GM13976 (cell line): ENCODE data around the gene TMEM63C.

Experiments
- DNase-seq: peaks from one replicate; pipeline ENCODE4 v3.0.0; 2012; ENCODE audit warnings: low spot score
- CTCF ChIP-seq: IDR thresholded peaks from 2 replicates; pipeline ENCODE4 v1.5.1; 2012; ENCODE audit warnings: borderline replicate concordance, mild to moderate bottlenecking; ENCODE audit not compliant: insufficient read depth; ENCODE audit errors: extremely low read depth, missing control alignments, control extremely low read depth
- in situ Hi-C: fragments of 300-500 bp; cut with MboI; formaldehyde crosslinking; loops from one replicate; pipeline ENCODE4 v1.12.0; 2022; ENCODE audit warnings: low sequenced_read_pairs, mixed read lengths, inconsistent platforms; ENCODE audit not compliant: unreplicated experiment

TMEM63C gene

GRCh38 chr14:77208291-77208978, 26.8 kb downstream of the TMEM63C start:
- in situ Hi-C loops, result no loop called here
- DNase-seq, result peak; percentile 74
- no peak for TF ChIP-seq CTCF

GRCh38 chr14:77208979-77209318, 27.4 kb downstream of the TMEM63C start:
- in situ Hi-C loops, result no loop called here
- no peak for DNase-seq
- no peak for TF ChIP-seq CTCF

GRCh38 chr14:77212097-77212870, 30.7 kb downstream of the TMEM63C start:
- no peak for TF ChIP-seq CTCF
- in situ Hi-C loops, result no loop called here

GRCh38 chr14:77212943-77213678, 31.5 kb downstream of the TMEM63C start:
- in situ Hi-C loops, result no loop called here
- DNase-seq, result peak; percentile 78
- peak; percentile 80 for TF ChIP-seq CTCF

More at GRCh38 chr14:77212097-77212870, 30.7 kb downstream of the TMEM63C start:
- DNase-seq, result no peak

GRCh38 chr14:77213679-77214016, 32.0 kb downstream of the TMEM63C start:
- no peak for DNase-seq
- in situ Hi-C loops, result no loop called here
- no peak for TF ChIP-seq CTCF

- in situ Hi-C loops, result no loop called here
- TF ChIP-seq CTCF, result no peak
- DNase-seq, result no peak
Observed at GRCh38 chr14:77214216-77214615, 32.6 kb downstream of the TMEM63C start.
